Retinal pigment epithelial cell (primary cell): Measurements from ENCODE around the gene DOCK11.
"Not testable (repeated sequence)": the region's sequence is repeated elsewhere in the genome, so short reads cannot be mapped to it uniquely, and the experiment has no call there.

ENCODE experiments used
- DNase-seq: peaks from one replicate; pipeline ENCODE4 v3.0.0-alpha.2; 2010; ENCODE audit warnings: low read depth
- H3K4me3 ChIP-seq: 2 replicates; pipeline ENCODE4 v1.5.1; 2011; ENCODE audit warnings: mild to moderate bottlenecking, low read length, control low read depth, moderate library complexity
- TF ChIP-seq, protein P1 (sequence below): conservative IDR thresholded peaks from 2 replicates; pipeline ENCODE4 v1.5.1; 2011; ENCODE audit warnings: low read depth, low read length, control low read depth, inconsistent platforms

Gene DOCK11

DNA sequence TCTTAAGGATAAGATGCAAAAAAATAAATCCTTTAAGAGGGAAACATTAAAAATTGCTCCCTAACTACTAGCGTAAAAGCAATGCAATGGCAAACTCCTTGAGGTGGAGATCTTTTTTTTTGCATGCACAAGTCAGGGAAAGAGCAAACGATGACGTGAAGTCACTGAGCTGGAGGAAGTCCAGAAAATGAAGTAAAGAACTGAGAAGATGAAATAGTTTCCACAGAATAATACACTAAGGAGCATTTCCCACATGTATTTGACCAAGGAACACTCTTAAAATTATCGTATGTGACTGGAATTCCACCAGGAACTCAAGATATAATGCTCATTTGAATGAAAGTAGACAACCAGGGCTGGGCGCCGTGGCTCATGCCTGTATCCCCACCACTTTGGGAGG lies 21.0 kb upstream of the DOCK11 start:
- no peak for DNase-seq
- no peak overlapping the region for H3K4me3 ChIP-seq
- TF ChIP-seq, protein P1, sequence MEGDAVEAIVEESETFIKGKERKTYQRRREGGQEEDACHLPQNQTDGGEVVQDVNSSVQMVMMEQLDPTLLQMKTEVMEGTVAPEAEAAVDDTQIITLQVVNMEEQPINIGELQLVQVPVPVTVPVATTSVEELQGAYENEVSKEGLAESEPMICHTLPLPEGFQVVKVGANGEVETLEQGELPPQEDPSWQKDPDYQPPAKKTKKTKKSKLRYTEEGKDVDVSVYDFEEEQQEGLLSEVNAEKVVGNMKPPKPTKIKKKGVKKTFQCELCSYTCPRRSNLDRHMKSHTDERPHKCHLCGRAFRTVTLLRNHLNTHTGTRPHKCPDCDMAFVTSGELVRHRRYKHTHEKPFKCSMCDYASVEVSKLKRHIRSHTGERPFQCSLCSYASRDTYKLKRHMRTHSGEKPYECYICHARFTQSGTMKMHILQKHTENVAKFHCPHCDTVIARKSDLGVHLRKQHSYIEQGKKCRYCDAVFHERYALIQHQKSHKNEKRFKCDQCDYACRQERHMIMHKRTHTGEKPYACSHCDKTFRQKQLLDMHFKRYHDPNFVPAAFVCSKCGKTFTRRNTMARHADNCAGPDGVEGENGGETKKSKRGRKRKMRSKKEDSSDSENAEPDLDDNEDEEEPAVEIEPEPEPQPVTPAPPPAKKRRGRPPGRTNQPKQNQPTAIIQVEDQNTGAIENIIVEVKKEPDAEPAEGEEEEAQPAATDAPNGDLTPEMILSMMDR: no peak

DNA sequence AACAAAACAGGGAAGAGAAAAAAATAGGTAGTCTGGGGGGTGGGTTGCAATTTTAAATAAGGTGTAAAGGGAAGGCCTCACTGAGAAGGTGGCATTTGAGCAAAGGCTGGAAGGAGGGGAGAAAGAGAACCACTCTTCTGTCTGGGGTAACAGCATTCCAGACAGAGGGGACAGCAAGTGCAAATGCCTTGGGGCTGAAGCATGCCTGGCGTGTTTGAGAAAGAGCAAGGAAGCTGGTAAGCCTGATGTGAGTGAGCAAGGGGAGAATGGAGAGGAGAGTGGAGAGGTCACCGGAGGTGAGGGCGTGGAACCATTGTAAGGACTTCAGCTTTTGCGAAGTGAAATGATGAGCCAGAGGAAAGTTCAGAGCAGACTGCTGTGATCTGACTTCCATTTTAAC lies 19.7 kb upstream of the DOCK11 start:
- H3K4me3 ChIP-seq: no peak overlapping the region
- DNase-seq: no peak
- TF ChIP-seq, protein P1: no peak

DNA sequence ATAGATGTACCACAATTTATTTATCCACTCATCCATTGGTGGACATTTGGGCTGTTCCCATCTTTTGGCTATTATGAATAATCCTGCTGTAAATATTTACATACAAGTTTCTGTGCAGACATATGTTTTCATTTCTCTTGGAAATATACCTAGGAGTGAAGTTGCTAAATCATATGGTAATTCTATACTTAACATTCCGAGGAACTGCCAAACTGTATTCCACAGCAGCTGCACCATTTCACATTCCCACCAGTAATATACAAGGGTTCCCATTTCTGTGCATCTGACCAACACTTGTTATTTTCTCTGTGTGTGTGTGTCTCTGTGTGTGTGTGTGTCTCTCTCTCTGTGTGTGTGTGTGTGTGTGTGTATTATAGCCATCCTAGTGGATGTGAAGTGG lies 15.4 kb upstream of the DOCK11 start:
- no peak overlapping the region for H3K4me3 ChIP-seq
- TF ChIP-seq, protein P1: no peak
- no peak for DNase-seq

DNA sequence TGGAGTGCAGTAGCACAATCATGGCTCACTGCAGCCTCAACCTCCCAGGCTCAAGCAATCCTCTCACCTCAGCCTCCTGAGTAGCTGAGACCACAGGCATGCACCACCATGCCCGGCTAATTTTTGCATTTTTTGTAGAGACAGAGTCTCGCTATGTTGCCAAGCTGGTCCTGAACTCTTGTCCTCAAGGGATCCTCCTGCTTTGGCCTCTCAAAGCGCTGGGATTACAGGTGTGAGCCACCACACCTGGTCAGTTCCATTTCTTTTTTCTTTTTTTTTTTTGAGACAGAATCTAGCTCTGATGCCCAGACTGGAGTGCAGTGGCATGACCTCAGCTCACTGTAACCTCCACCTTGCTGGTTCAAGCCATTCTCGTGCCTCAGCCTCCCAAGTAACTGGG lies 13.2 kb upstream of the DOCK11 start:
- not testable (repeated sequence) for DNase-seq, H3K4me3 ChIP-seq

DNA sequence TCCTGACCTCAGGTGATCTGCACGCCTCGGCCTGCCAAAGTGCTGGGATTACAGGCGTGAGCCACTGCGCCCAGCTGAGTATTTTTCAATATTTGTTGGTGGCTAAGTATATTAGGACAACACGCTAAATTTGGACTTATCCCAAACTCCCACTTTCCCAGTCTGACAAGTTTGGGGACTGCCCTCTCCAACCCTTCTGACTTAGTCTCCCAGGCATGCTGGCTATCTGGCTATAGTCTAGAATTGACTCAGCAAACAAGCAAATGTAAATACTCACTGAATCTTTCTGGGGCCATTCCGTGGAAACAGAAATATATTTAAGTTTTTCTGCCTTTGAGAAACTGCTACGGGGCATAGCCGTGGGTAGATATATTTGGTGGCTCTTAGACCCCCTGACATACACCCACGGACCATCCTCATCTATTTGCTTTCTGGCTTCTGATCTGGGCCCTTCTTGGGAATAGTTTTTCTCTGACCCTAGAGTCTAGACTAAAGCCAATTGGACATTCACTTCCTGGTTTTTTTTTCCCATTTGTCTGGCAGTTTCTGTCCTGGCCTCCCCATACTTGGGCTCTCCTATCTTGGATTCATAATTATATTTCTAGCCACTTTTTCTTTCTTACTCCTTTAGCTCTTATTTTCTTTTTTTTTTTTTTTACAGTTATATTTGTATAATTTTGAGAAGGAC lies 11.3 kb upstream of the DOCK11 start:
- TF ChIP-seq, protein P1: no peak
- no peak for DNase-seq
- H3K4me3 ChIP-seq: no peak overlapping the region

DNA sequence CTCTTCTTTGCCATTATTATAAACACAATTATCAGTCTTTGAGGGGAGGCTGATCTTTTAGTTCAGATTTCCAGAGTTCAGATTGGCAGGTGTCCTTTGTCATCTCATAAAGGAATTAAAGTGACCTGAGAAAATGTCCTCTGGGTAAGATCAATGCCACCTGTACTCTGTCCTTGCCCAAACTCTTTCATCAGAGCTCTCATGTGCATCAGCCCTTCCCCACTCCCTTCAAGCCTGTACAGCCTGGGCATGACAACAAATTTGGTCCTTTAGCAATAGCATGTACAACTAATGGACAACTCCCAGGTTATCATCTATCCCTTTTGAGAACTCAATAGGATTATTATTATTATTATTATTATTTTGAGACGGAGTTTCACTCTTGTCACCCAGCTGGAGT lies 8.9 kb upstream of the DOCK11 start:
- not testable (repeated sequence) for DNase-seq, H3K4me3 ChIP-seq

DNA sequence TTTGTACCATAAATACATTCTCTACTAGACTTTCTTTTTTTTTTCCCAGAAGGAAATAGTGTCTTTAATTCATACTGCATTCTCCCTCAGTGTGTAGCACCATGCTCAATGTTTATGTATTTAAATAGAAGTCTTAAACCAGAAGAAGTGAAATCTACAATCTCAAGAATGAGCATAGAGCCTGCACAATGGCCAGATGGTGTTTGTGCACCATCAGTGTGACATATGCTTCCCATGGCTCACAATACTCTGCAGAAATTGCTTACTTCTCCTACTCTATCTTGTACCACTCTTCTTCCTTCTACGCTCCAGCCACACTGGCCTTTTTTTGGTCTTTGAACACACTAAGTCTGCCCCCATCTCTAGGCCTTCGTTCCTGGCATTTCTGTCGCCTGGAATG lies 2.6 kb upstream of the DOCK11 start:
- no peak for DNase-seq
- TF ChIP-seq, protein P1: no peak
- no peak overlapping the region for H3K4me3 ChIP-seq

DNA sequence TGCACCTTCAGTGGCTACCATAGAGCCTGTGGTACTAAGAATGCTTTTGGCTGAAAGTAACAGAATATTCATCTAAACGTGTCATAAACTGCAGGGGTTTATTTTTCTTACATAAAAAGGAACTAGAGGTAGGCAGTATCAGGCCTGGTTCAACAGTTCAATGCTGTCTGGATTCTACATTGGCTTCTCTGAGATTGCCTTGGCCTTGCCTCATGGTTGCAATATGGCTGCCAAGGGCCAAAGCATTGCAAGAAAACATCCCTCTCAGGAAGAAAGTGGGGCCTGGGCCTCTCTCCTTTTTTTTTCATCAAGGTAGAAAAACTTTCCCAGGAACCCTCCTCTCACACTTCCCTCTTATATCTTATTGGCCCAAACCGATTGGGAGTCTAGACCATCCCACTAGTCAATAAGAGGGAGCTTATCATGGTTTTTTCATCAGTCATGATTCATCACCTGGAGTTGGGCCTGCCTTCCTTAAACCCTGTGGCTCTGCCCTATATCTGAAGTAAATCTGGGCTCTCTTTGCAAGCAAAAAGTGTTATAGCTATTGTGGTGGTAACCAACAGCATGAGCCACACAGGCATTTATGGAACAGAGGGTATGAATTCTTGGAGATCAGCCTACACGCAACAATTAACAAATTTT lies 1.8 kb upstream of the DOCK11 start:
- no peak for DNase-seq
- H3K4me3 ChIP-seq: no peak overlapping the region
- TF ChIP-seq, protein P1: no peak
